22Rv1 (cell line): ENCODE results near the gene TUT1.

Source experiments
- ZFX ChIP-seq: fragments of 450-650 bp; IDR thresholded peaks from 2 replicates; pipeline ENCODE4 v1.6.1; 2017; ENCODE audit warnings: antibody characterized with exemption, borderline replicate concordance
- TF ChIP-seq, protein P1 (sequence below): fragments of 450-650 bp; IDR thresholded peaks from 2 replicates; pipeline ENCODE4 v1.5.1; 2017; ENCODE audit warnings: mild to moderate bottlenecking

DNA sequence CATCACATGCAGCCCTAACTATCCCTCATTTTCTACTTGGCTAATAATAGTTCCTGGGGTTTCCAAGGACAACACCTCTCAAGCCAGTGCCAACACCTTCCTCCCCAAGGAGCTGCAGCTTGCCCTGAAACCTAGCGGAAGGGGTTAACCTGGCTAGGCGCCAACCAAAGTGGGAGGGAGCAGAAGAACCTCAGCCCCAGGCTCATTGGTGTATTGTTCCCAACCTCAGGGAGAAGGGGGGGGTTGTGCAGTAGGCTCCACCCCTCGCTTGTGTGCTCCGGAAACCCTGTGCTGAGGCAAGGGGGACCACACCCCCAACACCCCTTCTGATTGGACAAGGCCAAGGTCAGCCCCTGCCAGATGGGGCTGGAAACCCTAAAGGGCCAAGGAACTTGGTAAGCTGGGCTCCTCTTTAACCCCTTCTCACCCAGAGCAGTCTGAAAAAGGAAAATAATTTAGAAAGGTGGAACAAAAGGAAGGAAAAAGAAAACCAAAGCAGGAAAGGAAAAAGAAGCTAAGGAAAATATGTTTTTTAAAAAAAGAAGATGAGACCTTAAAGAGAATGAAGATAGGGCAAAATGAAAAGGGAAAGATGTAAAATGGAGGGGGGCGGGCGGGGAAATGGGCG, 7.9 kb upstream of the TUT1 start:
- TF ChIP-seq, protein P1, sequence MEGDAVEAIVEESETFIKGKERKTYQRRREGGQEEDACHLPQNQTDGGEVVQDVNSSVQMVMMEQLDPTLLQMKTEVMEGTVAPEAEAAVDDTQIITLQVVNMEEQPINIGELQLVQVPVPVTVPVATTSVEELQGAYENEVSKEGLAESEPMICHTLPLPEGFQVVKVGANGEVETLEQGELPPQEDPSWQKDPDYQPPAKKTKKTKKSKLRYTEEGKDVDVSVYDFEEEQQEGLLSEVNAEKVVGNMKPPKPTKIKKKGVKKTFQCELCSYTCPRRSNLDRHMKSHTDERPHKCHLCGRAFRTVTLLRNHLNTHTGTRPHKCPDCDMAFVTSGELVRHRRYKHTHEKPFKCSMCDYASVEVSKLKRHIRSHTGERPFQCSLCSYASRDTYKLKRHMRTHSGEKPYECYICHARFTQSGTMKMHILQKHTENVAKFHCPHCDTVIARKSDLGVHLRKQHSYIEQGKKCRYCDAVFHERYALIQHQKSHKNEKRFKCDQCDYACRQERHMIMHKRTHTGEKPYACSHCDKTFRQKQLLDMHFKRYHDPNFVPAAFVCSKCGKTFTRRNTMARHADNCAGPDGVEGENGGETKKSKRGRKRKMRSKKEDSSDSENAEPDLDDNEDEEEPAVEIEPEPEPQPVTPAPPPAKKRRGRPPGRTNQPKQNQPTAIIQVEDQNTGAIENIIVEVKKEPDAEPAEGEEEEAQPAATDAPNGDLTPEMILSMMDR: no peak
- TF ChIP-seq ZFX: no peak
